Gastrocnemius medialis (tissue), 4 donors: Measurements from ENCODE around the gene ZNF784.

ENCODE experiments used
- CTCF ChIP-seq, 5 experiments: fragments of 450-650 bp in 3 of 5; fragments of 200-600 bp in 2 of 5; sonication (generic) in 2 of 5; IDR thresholded peaks in 4 of 5; conservative IDR thresholded peaks in 1 of 5; 1 replicate in 4 of 5; 2 replicates in 1 of 5; pipeline ENCODE4 v1.5.1; 2016 to 2019; ENCODE audit warnings: antibody characterized with exemption in 5 of 5, mild to moderate bottlenecking in 3 of 5, moderate library complexity in 3 of 5
- POLR2A ChIP-seq, 2 donors: fragments of 450-650 bp; IDR thresholded peaks; one replicate each; pipeline ENCODE4 v1.6.1; 2017; ENCODE audit warnings: antibody characterized with exemption in 2 of 2, mild to moderate bottlenecking in 2 of 2, moderate library complexity in 2 of 2

GRCh38 chr19:55652311-55653128 lies 28.2 kb upstream of the ZNF784 start:
- no peak for TF ChIP-seq CTCF (IDR thresholded peaks at IDR 0.05 in 4 of 5, conservative IDR thresholded peaks at IDR 0.05 in 1 of 5)
- no peak for TF ChIP-seq POLR2A (IDR thresholded peaks at IDR 0.05)
